ENCODE results near the gene CTNNBL1.

Gene CTNNBL1

GRCh38 chr20:37877832-37878772 lies 184.3 kb downstream of the CTNNBL1 start:
- DNase-seq (ENCODE audit: low read depth, low spot score): no peak

GRCh38 chr20:37878835-37879599 lies 185.2 kb downstream of the CTNNBL1 start:
- DNase-seq (ENCODE audit: low read depth, low spot score): no peak

- DNase-seq (ENCODE audit: low read depth, low spot score): no peak
Observed at GRCh38 chr20:37879843-37880242, 186.0 kb downstream of the CTNNBL1 start.

GRCh38 chr20:37880726-37881591 lies 187.1 kb downstream of the CTNNBL1 start:
- no peak for DNase-seq (ENCODE audit: low read depth, low spot score)

GRCh38 chr20:37881601-37882343 lies 187.9 kb downstream of the CTNNBL1 start:
- no peak for DNase-seq (ENCODE audit: low read depth, low spot score)

GRCh38 chr20:37882961-37883712 lies 189.3 kb downstream of the CTNNBL1 start:
- no peak for DNase-seq (ENCODE audit: low read depth, low spot score)

GRCh38 chr20:37885042-37885441 lies 191.2 kb downstream of the CTNNBL1 start:
- no peak for DNase-seq (ENCODE audit: low read depth, low spot score)

- no peak for DNase-seq (ENCODE audit: low read depth, low spot score)
Observed at GRCh38 chr20:37885593-37886503, 192.0 kb downstream of the CTNNBL1 start.

- no peak for DNase-seq (ENCODE audit: low read depth, low spot score)
Observed at GRCh38 chr20:37886851-37887297, 193.0 kb downstream of the CTNNBL1 start.

GRCh38 chr20:37888641-37889040 lies 194.8 kb downstream of the CTNNBL1 start:
- no peak for DNase-seq (ENCODE audit: low read depth, low spot score)

GRCh38 chr20:37890108-37890507 lies 196.3 kb downstream of the CTNNBL1 start:
- no peak for DNase-seq (ENCODE audit: low read depth, low spot score)

GRCh38 chr20:37890643-37891042 lies 196.8 kb downstream of the CTNNBL1 start:
- no peak for DNase-seq (ENCODE audit: low read depth, low spot score)

- no peak for DNase-seq (ENCODE audit: low read depth, low spot score)
Observed at GRCh38 chr20:37892001-37892400, 198.2 kb downstream of the CTNNBL1 start.

GRCh38 chr20:37893566-37894241 lies 199.9 kb downstream of the CTNNBL1 start:
- DNase-seq (ENCODE audit: low read depth, low spot score): no peak

- no peak for DNase-seq (ENCODE audit: low read depth, low spot score)
Observed at GRCh38 chr20:37894454-37894853, 200.6 kb downstream of the CTNNBL1 start.

GRCh38 chr20:37895166-37895565 lies 201.3 kb downstream of the CTNNBL1 start:
- no peak for DNase-seq (ENCODE audit: low read depth, low spot score)

GRCh38 chr20:37896932-37897548 lies 203.2 kb downstream of the CTNNBL1 start:
- DNase-seq (ENCODE audit: low read depth, low spot score): no peak

All from smooth muscle cell of the brain vasculature (primary cell).